GM12878 (cell line): ENCODE results near the gene TRAF2. TPM values are rescaled to one million over a fixed set of nuclear protein-coding genes. Genes with fewer than 3 reads are reported as not detected.

Experiments used
- ATAC-seq: fragments of 200-7000 bp; cut with Tn5 transposase; 3 replicates; pipeline ENCODE4 v1.9.1; 2020; ENCODE audit warnings: mild to moderate bottlenecking, moderate library complexity
- BruUV-seq: library from RNA; stranded (reverse); fragments of 400-500 nt; replicated peaks from 2 replicates; lab custom pipeline; 2021; lab: Mats Ljungman, UMichigan
- CTCF ChIA-PET: fragments of 300-600 bp; sonication (Branson Sonifier 250); formaldehyde crosslinking; extraction: SDS; loops from one replicate; lab custom pipeline; 2021; ENCODE audit warnings: inconsistent platforms; lab: Yijun Ruan, JAX
- POLR2A ChIA-PET: fragments of 350-600 bp; formaldehyde crosslinking; extraction: SDS; loops from one replicate; lab custom pipeline; 2021; ENCODE audit warnings: inconsistent platforms; lab: Charles Lee
- RAD21 ChIA-PET: fragments of 300-600 bp; sonication (Branson Sonifier 250); formaldehyde crosslinking; loops from one replicate; lab custom pipeline; 2023; ENCODE audit warnings: antibody characterized with exemption; ENCODE audit not compliant: unreplicated experiment; lab: Charles Lee
- SMC1A ChIA-PET: fragments of 300-600 bp; sonication (Branson Sonifier 250); formaldehyde crosslinking; loops from one replicate; lab custom pipeline; 2023; ENCODE audit not compliant: unreplicated experiment, uncharacterized antibody; lab: Charles Lee
- DNase-seq: peaks from one replicate; pipeline ENCODE4 v3.0.0-alpha.2; 2011; ENCODE audit warnings: low read depth, low spot score
- FAIRE-seq: peaks from 3 replicates; lab custom pipeline; 2011; peaks lifted over from hg19 to GRCh38; lab: Jason Lieb, UNC
- H2AFZ ChIP-seq: 2 replicates; pipeline ENCODE4 v1.6.0; 2011; ENCODE audit warnings: low read depth, low read length, control low read depth; ENCODE audit not compliant: control insufficient read depth
- H3K27ac ChIP-seq: 2 replicates; pipeline ENCODE4 v1.5.1; 2011; ENCODE audit warnings: control low read depth; ENCODE audit not compliant: control insufficient read depth, insufficient read depth
- H3K27me3 ChIP-seq, 2 experiments: replicated peaks in 1 of 2; 2 replicates each; pipeline versions ENCODE4 v1.6.0 to v1.6.1; 2011; ENCODE audit warnings: low read length in 1 of 2; ENCODE audit not compliant: control insufficient read depth in 2 of 2, insufficient read depth in 2 of 2
- H3K36me3 ChIP-seq, 2 experiments: 2 replicates each; pipeline ENCODE4 v1.5.1; 2011; ENCODE audit warnings: low read length in 1 of 2; ENCODE audit not compliant: control insufficient read depth in 2 of 2, insufficient read depth in 2 of 2
- H3K4me1 ChIP-seq: 2 replicates; pipeline ENCODE4 v1.6.1; 2011; ENCODE audit warnings: mild to moderate bottlenecking, low read length, moderate library complexity, mixed read lengths; ENCODE audit not compliant: control insufficient read depth, insufficient read depth
- H3K4me2 ChIP-seq: 2 replicates; pipeline ENCODE4 v1.6.0; 2011; ENCODE audit warnings: control low read depth; ENCODE audit not compliant: control insufficient read depth, insufficient read depth
- H3K4me3 ChIP-seq: fragments of 200-600 bp; sonication (generic); 2 replicates; pipeline ENCODE4 v1.5.1; 2016
- H3K79me2 ChIP-seq: 2 replicates; pipeline ENCODE4 v1.6.0; 2011; ENCODE audit warnings: low read length; ENCODE audit not compliant: control insufficient read depth, insufficient read depth
- H3K9ac ChIP-seq: 2 replicates; pipeline ENCODE4 v1.8.0; 2011; ENCODE audit warnings: low read length, control low read depth, mixed read lengths; ENCODE audit not compliant: control insufficient read depth, insufficient read depth
- H3K9me3 ChIP-seq: replicated peaks from 3 replicates; pipeline ENCODE4 v1.5.1; 2011; ENCODE audit warnings: mild to moderate bottlenecking, low read length; ENCODE audit not compliant: control insufficient read depth, insufficient read depth
- H4K20me1 ChIP-seq: 2 replicates; pipeline ENCODE4 v1.6.0; 2011; ENCODE audit not compliant: control insufficient read depth, insufficient read depth
- MEF2B ChIP-seq: fragments of 450-650 bp; IDR thresholded peaks from 2 replicates; pipeline ENCODE4 v1.6.1; 2018; ENCODE audit warnings: mild to moderate bottlenecking, moderate library complexity; ENCODE audit not compliant: partially characterized antibody, poor library complexity, severe bottlenecking
- WGBS: methylation state at CpG from one replicate; pipeline ENCODE4 v1.1.6; 2016; ENCODE audit warnings: low lambda C conversion rate; ENCODE audit not compliant: insufficient replicate concordance, insufficient coverage; ENCODE audit errors: missing lambda C conversion rate; 5-methylcytosine and 5-hydroxymethylcytosine counted together
- in situ Hi-C: fragments of 300-500 bp; cut with MboI; formaldehyde crosslinking; loops from 9 replicates; pipeline ENCODE4 v1.14.3; 2018; ENCODE audit warnings: mixed read lengths
- intact Hi-C: fragments of 100-400 bp; cut with micrococcal nuclease; formaldehyde crosslinking; loops from one replicate; pipeline ENCODE4 v1.14.2; 2022; ENCODE audit not compliant: unreplicated experiment
- polyA plus RNA-seq, 11 experiments: library from polyadenylated mRNA; depleted of rRNA in 4 of 11; unstranded in 6 of 11; stranded (reverse) in 5 of 11; fragments of >200 nt; fragmentation: Nextera tagmentation in 4 of 11; fragmentation: Illumina TruSeq in 1 of 11; extraction: Ambion mirVana in 4 of 11; extraction: Trizol in 1 of 11; gene quantifications; 1 replicate in 1 of 11; 2 replicates in 10 of 11; pipeline versions ENCODE4 v1.2.1 to v1.2.3, GENCODE V29; 2011 to 2016; ENCODE audit warnings: inconsistent platforms in 2 of 11, missing spikeins in 2 of 11, low read depth in 1 of 11
- total RNA-seq, 4 experiments: library from RNA; depleted of rRNA in 3 of 4; stranded (reverse); fragments of >200 nt in 3 of 4; fragmentation: Illumina TruSeq in 1 of 4; extraction: Trizol in 1 of 4; gene quantifications; 2 replicates each; pipeline versions ENCODE4 v1.2.1 to v1.2.3, GENCODE V29; 2013 to 2021
- TF ChIP-seq, protein P1 (sequence below): fragments of 450-650 bp; IDR thresholded peaks from 2 replicates; pipeline ENCODE4 v1.6.1; 2018; ENCODE audit warnings: mild to moderate bottlenecking, low read depth, moderate library complexity; ENCODE audit not compliant: partially characterized antibody

Gene TRAF2
- total and polyA plus RNA-seq, 10 of the 15 experiments (the other 5 are each of a cell fraction or from before 2014, with no cell fraction given): 0.34 to 39.5 (median 18.7) TPM

DNA sequence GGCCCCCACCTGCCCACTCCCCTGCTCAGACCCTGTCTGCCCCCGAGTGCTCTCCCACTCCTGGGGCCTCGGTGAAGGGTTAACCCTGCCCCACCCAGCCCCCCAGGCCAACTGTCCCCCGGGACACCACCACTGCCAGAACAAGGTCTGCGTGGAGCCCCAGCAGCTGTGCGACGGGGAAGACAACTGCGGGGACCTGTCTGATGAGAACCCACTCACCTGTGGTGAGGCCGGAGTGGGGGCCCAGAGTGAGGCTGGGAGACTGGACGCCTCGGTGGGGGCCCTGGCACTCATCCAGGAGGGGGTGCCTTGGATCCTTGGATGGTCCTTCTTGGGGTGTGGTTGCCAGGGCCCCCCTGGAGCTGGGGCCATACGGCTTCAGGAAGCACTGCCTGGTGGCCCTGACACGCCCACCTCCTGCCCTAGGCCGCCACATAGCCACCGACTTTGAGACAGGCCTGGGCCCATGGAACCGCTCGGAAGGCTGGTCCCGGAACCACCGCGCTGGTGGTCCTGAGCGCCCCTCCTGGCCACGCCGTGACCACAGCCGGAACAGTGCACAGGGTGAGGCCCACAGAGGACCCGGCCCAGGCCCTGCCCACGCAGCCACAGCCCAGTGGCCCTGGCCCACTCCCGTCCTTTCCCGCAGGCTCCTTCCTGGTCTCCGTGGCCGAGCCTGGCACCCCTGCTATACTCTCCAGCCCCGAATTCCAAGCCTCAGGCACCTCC is 32.0 kb upstream of the TRAF2 start:
- intact Hi-C loops: loop anchor here (5.0 kb wide), 1 partner anchor 88 kb away; the partner anchor contains the start of gene FBXW5
- ChIA-PET CTCF (no interaction called here), RAD21 (no interaction called here), SMC1A (no interaction called here), POLR2A (interaction anchor here (0.6 kb wide), 1 partner anchor 30 kb away, joined by 3 read pairs; no protein-coding TSS in a partner anchor)
- H3K9ac ChIP-seq: no peak overlapping the region
- no peaks in the 10 kb centered on the region; the same call in 1 of the 2 replicates for H4K20me1 ChIP-seq
- H3K4me3 ChIP-seq: no peak overlapping the region
- in situ Hi-C loops: no loop called here
- H3K27me3 ChIP-seq: no peaks in the 10 kb centered on the region
- peaks cover 7% of the 10 kb centered on the region; the same call in 1 of the 2 replicates for H3K79me2 ChIP-seq
- no peak overlapping the region for H3K27ac ChIP-seq
- no peaks in the 10 kb centered on the region for H3K9me3 ChIP-seq
- no peak overlapping the region for H2AFZ ChIP-seq
- BruUV-seq: no TSS peak
- peaks cover 4 to 10% of the 10 kb centered on the region in 2 experiments; a peak in 3 of 4 replicates for H3K36me3 ChIP-seq
- H3K4me1 ChIP-seq: peaks cover 7% of the 10 kb centered on the region
- no peak for FAIRE-seq
- TF ChIP-seq MEF2B: peak; percentile 51
- TF ChIP-seq, protein P1, sequence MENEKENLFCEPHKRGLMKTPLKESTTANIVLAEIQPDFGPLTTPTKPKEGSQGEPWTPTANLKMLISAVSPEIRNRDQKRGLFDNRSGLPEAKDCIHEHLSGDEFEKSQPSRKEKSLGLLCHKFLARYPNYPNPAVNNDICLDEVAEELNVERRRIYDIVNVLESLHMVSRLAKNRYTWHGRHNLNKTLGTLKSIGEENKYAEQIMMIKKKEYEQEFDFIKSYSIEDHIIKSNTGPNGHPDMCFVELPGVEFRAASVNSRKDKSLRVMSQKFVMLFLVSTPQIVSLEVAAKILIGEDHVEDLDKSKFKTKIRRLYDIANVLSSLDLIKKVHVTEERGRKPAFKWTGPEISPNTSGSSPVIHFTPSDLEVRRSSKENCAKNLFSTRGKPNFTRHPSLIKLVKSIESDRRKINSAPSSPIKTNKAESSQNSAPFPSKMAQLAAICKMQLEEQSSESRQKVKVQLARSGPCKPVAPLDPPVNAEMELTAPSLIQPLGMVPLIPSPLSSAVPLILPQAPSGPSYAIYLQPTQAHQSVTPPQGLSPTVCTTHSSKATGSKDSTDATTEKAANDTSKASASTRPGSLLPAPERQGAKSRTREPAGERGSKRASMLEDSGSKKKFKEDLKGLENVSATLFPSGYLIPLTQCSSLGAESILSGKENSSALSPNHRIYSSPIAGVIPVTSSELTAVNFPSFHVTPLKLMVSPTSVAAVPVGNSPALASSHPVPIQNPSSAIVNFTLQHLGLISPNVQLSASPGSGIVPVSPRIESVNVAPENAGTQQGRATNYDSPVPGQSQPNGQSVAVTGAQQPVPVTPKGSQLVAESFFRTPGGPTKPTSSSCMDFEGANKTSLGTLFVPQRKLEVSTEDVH: no peak
- DNase-seq: no peak
- WGBS: 57% methylated on average over 26 of the region's 30 CpGs
- no peak overlapping the region for H3K4me2 ChIP-seq
- no peak for ATAC-seq
